ENCODE measurements around the gene SEMA5A. TPM values are rescaled to one million over a fixed set of nuclear protein-coding genes. Genes with fewer than 3 reads are reported as not detected.

Gene SEMA5A
- total RNA-seq, 6 experiments from 2014 or later = 54.2 to 69.7 (median 59.9) TPM

GRCh38 chr5:9340085-9340484 is 205.8 kb downstream of the SEMA5A start:
- no peak overlapping the region for H3K4me3 Mint-ChIP-seq
- no peaks in the 10 kb centered on the region; the same call in 1 of the 2 replicates for H3K9me3 Mint-ChIP-seq
- no peak overlapping the region for H3K27ac Mint-ChIP-seq
- no peak for DNase-seq
- peaks cover 2% of the 10 kb centered on the region; the same call in 1 of the 2 replicates for H3K27me3 Mint-ChIP-seq (ENCODE audit: insufficient read depth)
- no peak for TF ChIP-seq CTCF (IDR thresholded peaks at IDR 0.05)
- H3K36me3 Mint-ChIP-seq (ENCODE audit: low read depth) = peaks cover 31% of the 10 kb centered on the region
- peaks cover 97% of the 10 kb centered on the region for H3K4me1 Mint-ChIP-seq (ENCODE audit: low read depth)

- H3K4me1 Mint-ChIP-seq (ENCODE audit: low read depth) = peaks cover 97% of the 10 kb centered on the region
- H3K27ac Mint-ChIP-seq = peak overlapping the region; percentile 82
Observed at GRCh38 chr5:9339206-9339818, 206.6 kb downstream of the SEMA5A start.

GRCh38 chr5:9338796-9339195 is 207.1 kb downstream of the SEMA5A start:
- TF ChIP-seq CTCF (IDR thresholded peaks at IDR 0.05) = no peak
- no peak for DNase-seq
- Mint-ChIP-seq H3K36me3 (ENCODE audit: low read depth) (peaks cover 31% of the 10 kb centered on the region), H3K4me3 (peak overlapping the region; percentile 78), H3K4me1 (ENCODE audit: low read depth) (peaks cover 97% of the 10 kb centered on the region), H3K27me3 (ENCODE audit: insufficient read depth) (peaks cover 2% of the 10 kb centered on the region; the same call in 1 of the 2 replicates), H3K9me3 (no peaks in the 10 kb centered on the region; the same call in 1 of the 2 replicates), H3K27ac (peak overlapping the region; percentile 82)

More at GRCh38 chr5:9339206-9339818, 206.6 kb downstream of the SEMA5A start:
- Mint-ChIP-seq H3K36me3 (ENCODE audit: low read depth) (peaks cover 31% of the 10 kb centered on the region), H3K4me3 (peak overlapping the region; percentile 78), H3K9me3 (no peaks in the 10 kb centered on the region; the same call in 1 of the 2 replicates), H3K27me3 (ENCODE audit: insufficient read depth) (peaks cover 2% of the 10 kb centered on the region; the same call in 1 of the 2 replicates)
- DNase-seq = no peak
- TF ChIP-seq CTCF (IDR thresholded peaks at IDR 0.05) = peak; percentile 83

GRCh38 chr5:9337928-9338595 is 207.8 kb downstream of the SEMA5A start:
- Mint-ChIP-seq H3K4me1 (ENCODE audit: low read depth) (peaks cover 89% of the 10 kb centered on the region), H3K4me3 (peak overlapping the region; percentile 78), H3K36me3 (ENCODE audit: low read depth) (peaks cover 31% of the 10 kb centered on the region), H3K9me3 (no peaks in the 10 kb centered on the region; the same call in 1 of the 2 replicates), H3K27me3 (ENCODE audit: insufficient read depth) (peaks cover 2% of the 10 kb centered on the region; the same call in 1 of the 2 replicates), H3K27ac (peak overlapping the region; percentile 82)
- no peak for TF ChIP-seq CTCF (IDR thresholded peaks at IDR 0.05)
- DNase-seq = peak; percentile 79

- Mint-ChIP-seq H3K4me3 (peak overlapping the region; percentile 25), H3K36me3 (ENCODE audit: low read depth) (peaks cover 34% of the 10 kb centered on the region), H3K27ac (peak overlapping the region; percentile 65), H3K4me1 (ENCODE audit: low read depth) (peaks cover 71% of the 10 kb centered on the region), H3K9me3 (no peaks in the 10 kb centered on the region; the same call in 1 of the 2 replicates), H3K27me3 (ENCODE audit: insufficient read depth) (peaks cover 2% of the 10 kb centered on the region; the same call in 1 of the 2 replicates)
- no peak for TF ChIP-seq CTCF (IDR thresholded peaks at IDR 0.05)
- DNase-seq = peak; percentile 23
Observed at GRCh38 chr5:9335754-9336495, 209.9 kb downstream of the SEMA5A start.

Data from HFFc6 (cell line).